ENCODE results near the gene SAV1.

Gene SAV1

GRCh38 chr14:50605766-50606165 lies 62.3 kb downstream of the SAV1 start:
- DNase-seq = no peak

GRCh38 chr14:50603565-50603964 lies 64.5 kb downstream of the SAV1 start:
- DNase-seq = no peak

- no peak for DNase-seq
Measured at GRCh38 chr14:50602035-50602434, 66.1 kb downstream of the SAV1 start.

GRCh38 chr14:50601394-50601793 lies 66.7 kb downstream of the SAV1 start:
- DNase-seq = no peak

DNA sequence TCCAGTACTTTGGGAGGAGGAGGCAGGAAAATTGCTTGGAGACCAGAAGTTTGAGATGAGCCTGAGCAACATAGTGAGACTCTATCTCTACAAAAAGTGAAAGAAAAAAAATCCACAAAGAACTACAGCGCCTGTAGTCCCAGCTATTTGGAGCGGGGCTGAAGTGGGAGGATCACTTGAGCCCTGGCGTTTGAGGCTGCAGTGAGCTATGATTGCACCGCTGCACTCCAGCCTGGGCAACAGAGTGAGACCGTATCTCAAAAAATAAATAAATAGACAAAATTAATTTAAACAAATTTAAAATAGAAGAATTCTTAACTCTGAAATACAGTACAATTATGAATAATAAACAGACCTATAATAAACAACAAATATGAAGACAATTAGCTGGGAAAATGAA lies 67.3 kb downstream of the SAV1 start:
- DNase-seq = no peak

DNA sequence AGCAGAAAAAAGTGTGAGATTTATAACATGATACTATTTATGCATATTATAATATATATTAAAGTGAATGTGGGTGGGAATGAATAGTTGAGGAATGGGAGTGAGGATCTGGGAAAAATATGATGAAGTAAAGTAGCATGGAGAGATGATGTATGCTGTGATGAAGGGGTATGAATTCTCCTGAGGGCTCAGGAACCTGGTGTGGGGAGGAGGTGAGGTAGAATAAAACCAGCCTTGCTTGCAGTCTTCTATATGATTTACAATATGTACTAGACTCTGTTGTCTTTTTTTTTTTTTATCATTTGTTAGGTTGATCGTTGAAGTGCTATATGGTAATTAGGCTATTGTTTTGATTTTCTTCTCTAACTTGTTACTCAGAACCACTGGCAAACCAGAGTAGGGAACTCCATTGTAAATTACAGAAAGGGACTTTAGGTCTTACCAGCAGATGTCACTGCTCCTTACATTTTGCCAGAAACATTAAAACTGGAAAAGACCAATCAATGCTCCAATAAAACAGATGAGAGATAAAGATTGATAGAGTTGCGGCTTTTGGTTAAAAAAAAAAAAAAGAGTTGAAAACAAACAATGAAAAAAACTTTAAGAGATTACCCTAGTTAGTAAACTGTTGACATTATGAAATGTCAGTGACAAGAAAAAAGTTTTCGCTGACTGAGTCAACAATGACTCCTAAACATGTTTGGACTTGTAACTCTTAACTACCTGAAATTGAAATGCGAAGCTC lies 68.2 kb downstream of the SAV1 start:
- no peak for DNase-seq

GRCh38 chr14:50598765-50599164 lies 69.3 kb downstream of the SAV1 start:
- DNase-seq = no peak

- DNase-seq = no peak
Measured at GRCh38 chr14:50594577-50595316, 73.4 kb downstream of the SAV1 start.

GRCh38 chr14:50590464-50590863 lies 77.6 kb downstream of the SAV1 start:
- no peak for DNase-seq
